HG02938 (cell line): Measurements from ENCODE around the gene TENM4.

Source experiments
- ATAC-seq: cut with Tn5 transposase; IDR thresholded peaks from one replicate; pipeline ENCODE4 v1.9.1; 2021; ENCODE audit warnings: mild to moderate bottlenecking, moderate library complexity; ENCODE audit not compliant: unreplicated experiment

The TENM4 gene

DNA sequence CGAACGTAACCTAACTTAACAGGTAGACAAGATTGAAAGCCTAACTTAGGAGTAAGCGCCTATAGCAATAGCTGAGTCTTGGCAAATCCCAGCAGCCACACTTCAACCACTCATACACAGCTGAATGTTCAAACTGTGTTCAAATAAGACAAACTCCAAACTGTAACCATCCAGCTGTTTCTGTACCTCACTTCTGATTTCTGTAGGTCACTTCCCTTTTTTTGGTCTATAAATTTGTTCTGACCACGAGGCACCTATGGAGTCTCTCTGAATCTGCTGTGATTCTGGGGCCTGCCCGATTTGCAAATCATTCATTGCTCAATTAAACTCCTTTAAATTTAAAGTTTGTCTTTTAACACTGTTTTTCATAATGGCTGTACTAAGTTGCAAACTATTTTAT is 8.2 kb upstream of the TENM4 start:
- ATAC-seq = no peak

- ATAC-seq = no peak
These were observed 6.4 kb upstream of the TENM4 start for GRCh38 chr11:79447038-79447786.

DNA sequence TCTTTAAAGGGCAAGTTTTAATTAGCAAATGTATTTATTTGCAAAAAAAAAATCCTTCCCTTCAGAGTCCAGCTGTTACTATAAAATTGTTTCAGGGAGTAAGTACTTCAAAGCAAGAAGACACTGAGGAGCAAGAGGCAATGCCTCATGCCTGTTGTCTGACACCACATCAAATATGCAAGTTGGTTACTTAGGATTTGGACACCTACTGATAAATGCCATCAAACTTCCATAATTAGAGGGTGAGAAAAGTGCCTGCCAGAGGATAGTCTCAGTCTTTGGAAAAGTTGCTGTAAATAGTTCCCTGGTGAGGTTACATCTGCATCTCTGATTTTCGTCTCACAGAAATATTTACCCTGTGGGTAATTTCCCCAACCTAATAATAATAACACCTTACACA is 4.1 kb upstream of the TENM4 start:
- ATAC-seq = no peak

GRCh38 chr11:79441461-79441875 is 638 bp upstream of the TENM4 start:
- ATAC-seq = peak; percentile 17

- peak; percentile 9 for ATAC-seq
These were observed 802 bp downstream of the TENM4 start for GRCh38 chr11:79439886-79440570.

GRCh38 chr11:79439410-79439885 is 1.4 kb downstream of the TENM4 start:
- ATAC-seq = no peak

- no peak for ATAC-seq
These were observed 2.0 kb downstream of the TENM4 start for GRCh38 chr11:79438631-79439409.

- ATAC-seq = no peak
These were observed 2.7 kb downstream of the TENM4 start for GRCh38 chr11:79437981-79438630.

DNA sequence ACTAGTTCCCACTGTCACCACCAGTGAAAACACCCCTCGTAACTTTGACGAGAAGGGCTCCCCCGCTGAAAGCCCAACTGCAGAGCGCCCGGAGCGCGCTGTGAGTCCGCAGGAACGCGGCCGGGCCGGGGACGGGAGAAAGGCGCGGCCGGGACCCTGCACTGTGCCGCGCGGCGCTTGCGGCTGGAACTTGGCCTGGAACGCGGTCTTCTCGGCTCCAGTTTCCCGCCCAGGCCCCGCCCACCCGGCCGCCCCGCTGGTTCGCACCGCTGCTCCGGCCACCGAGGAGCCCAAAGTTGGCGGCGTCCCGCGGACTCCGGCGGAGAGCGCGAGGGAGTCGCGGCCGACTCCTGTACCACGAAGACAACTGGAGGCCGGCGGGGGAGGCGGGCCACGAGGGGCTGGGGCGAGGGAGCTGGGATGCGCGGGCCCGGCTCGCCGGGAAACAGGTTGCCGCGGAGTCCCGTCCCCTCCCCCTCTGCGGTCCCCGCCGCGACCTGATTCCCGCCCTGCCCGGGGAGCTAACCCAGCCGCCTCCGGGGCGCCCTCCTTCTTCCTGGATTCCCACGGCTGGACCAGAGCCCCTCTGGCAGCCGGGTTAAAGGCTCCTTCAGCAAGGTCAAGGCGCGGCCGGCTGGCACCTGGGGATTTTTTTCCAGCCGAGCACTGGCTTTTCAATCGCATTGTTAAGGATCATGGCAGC is 3.4 kb downstream of the TENM4 start:
- ATAC-seq = no peak

DNA sequence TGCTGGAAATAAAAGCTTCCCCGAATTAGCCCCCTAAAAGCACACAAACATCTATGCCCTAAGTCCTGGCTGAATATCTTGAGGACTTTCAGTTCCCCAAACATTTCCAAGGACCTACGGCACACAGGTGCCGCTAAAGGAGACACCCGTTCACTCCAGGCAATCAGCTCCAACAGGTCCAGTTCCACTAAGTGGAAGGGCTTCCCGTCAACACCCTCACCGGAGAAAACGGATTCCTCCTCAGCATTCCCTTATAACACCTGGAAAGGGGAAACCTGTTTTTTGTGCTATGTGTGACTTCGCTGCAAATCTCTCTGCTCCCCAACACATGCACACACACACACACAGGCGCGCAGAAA is 3.9 kb downstream of the TENM4 start:
- no peak for ATAC-seq

GRCh38 chr11:79434283-79434682 is 6.5 kb downstream of the TENM4 start:
- ATAC-seq = no peak

- ATAC-seq = no peak
These were observed 8.7 kb downstream of the TENM4 start for GRCh38 chr11:79432138-79432537.

DNA sequence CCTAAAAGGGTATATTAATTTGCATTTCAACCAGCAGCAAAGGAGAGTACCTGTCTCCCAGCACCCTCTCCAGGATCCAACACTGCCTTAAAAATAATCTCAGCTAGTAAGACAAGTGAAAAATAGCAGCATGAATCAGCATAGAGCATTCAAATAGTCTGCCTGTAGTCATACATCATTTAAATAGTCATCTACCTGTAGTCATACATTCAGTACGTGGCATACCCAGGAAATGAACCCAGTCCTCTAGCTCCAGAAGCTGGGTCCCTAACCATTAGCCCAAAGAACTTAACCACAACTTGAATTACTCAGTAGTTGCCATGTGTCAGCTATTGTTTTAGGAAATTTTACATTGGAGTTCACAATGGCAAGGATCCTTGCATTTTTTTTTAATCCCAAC is 9.3 kb downstream of the TENM4 start:
- ATAC-seq = no peak

DNA sequence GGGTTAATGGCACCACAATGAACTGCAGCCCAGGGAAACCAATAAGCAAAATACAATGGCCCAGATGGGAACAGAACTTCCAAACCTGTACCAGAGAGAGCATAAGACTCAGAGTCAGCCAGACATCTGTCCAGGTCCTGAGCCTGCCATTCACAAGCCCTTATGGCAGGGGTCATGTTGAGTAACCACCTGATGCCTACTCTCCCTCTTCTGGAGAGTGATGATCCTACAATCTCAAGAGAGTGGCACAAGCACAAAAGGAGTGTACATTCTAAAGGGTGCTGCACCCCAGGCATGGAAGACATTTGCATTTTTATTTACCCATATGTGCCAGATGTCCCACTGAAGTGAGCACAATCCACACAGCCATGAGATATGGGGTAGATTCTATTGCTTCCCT is 10.6 kb downstream of the TENM4 start:
- ATAC-seq = no peak

DNA sequence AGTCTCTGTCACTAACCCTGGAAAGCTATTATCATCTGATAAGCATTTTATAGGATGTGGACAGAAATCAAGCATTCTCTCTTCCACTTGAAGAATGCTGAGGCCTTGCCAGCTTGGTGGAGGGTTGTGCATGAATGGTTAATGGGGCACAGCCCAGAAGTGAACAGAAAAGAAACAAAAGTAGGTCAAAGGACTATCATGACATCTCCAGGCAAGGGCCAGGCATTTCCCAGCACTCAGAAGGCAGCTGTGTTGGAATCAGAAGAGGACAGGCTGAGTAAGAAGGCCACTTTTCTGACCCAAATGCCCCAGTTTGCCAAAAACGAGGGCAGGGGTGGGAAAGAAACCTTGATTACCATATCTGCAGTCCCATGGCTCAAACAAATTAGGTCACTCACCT is 12.4 kb downstream of the TENM4 start:
- ATAC-seq = no peak

GRCh38 chr11:79427611-79428327 is 13.1 kb downstream of the TENM4 start:
- ATAC-seq = no peak

- ATAC-seq = no peak
These were observed 13.7 kb downstream of the TENM4 start for GRCh38 chr11:79427126-79427525.

DNA sequence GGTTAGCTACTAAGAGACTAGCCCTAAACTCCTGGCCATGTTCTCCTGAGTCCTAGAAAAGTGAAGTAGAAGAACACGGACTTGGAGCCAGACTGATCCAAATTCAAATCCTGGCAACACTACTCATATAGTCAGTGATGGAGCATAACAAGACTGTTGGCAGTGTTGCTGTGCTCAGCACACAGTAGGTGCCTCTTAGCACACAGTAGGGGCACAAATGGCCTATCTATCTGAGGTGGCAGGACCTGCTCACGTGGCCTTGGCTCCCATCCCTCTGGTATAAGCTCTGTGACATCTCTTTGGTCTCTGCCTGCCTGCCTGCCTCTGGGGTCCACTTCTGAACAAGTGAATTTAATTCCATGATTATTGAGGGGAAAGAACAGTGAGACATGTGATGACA is 15.4 kb downstream of the TENM4 start:
- ATAC-seq = no peak

- ATAC-seq = no peak
These were observed 17.1 kb downstream of the TENM4 start for GRCh38 chr11:79423736-79424135.

GRCh38 chr11:79422866-79423265 is 18.0 kb downstream of the TENM4 start:
- ATAC-seq = no peak
